Gastroesophageal sphincter (tissue), 4 donors: ENCODE measurements around the gene LRFN2. TPM values are rescaled to one million over a fixed set of nuclear protein-coding genes. Genes with fewer than 3 reads are reported as not detected.

Source experiments
- ATAC-seq: fragments of 150-250 bp; one replicate; pipeline ENCODE4 v1.9.1; 2016; ENCODE audit warnings: mild to moderate bottlenecking, moderate library complexity
- H3K27ac ChIP-seq, 4 donors: fragments of 200-600 bp; sonication (generic) in 3 of 4; 1 replicate in 3 of 4; 2 replicates in 1 of 4; pipeline ENCODE4 v1.5.1; 2016 to 2019
- H3K27me3 ChIP-seq: fragments of 200-600 bp; sonication (generic); one replicate; pipeline ENCODE4 v1.5.1; 2019
- H3K36me3 ChIP-seq, 2 donors: fragments of 200-600 bp; sonication (generic); one replicate each; pipeline ENCODE4 v1.5.1; 2019; ENCODE audit warnings: control low read depth in 1 of 2
- H3K4me1 ChIP-seq, 3 donors: fragments of 200-600 bp; sonication (generic); 1 replicate in 2 of 3; 2 replicates in 1 of 3; pipeline ENCODE4 v1.5.1; 2016 to 2019; ENCODE audit warnings: control low read depth in 2 of 3
- H3K4me3 ChIP-seq, 2 donors: fragments of 200-600 bp; sonication (generic); one replicate each; pipeline ENCODE4 v1.5.1; 2019; ENCODE audit warnings: mild to moderate bottlenecking in 1 of 2, moderate library complexity in 1 of 2
- H3K9me3 ChIP-seq, 3 donors: fragments of 200-600 bp; sonication (generic); one replicate each; pipeline ENCODE4 v1.5.1; 2017 to 2019; ENCODE audit warnings: control low read depth in 2 of 3
- CTCF ChIP-seq, 4 experiments: fragments of 200-600 bp in 2 of 4; fragments of 450-650 bp in 2 of 4; sonication (generic) in 1 of 4; IDR thresholded peaks; one replicate each; pipeline ENCODE4 v1.5.1; 2017 to 2019; ENCODE audit warnings: antibody characterized with exemption in 4 of 4, mild to moderate bottlenecking in 2 of 4, moderate library complexity in 2 of 4
- EP300 ChIP-seq: sonication (generic); formaldehyde crosslinking; IDR thresholded peaks from one replicate; pipeline ENCODE4 v1.6.1; 2017; ENCODE audit warnings: antibody characterized with exemption, mild to moderate bottlenecking
- POLR2A ChIP-seq, 2 donors: fragments of 450-650 bp; IDR thresholded peaks; one replicate each; pipeline ENCODE4 v1.6.1; 2017; ENCODE audit warnings: antibody characterized with exemption in 2 of 2, mild to moderate bottlenecking in 2 of 2, moderate library complexity in 1 of 2
- POLR2AphosphoS5 ChIP-seq: sonication (generic); formaldehyde crosslinking; IDR thresholded peaks from one replicate; pipeline ENCODE4 v1.6.1; 2017; ENCODE audit warnings: antibody characterized with exemption
- WGBS, 2 donors: methylation state at CpG; one replicate each; pipeline ENCODE4 v1.1.5; 2018; ENCODE audit warnings: low coverage in 1 of 2; 5-methylcytosine and 5-hydroxymethylcytosine counted together
- total RNA-seq, 4 donors: library from RNA; depleted of rRNA; stranded (reverse); fragments of >200 nt; gene quantifications; one replicate each; pipeline ENCODE4 v1.1.0, GENCODE V29; 2016

Gene LRFN2
- total RNA-seq, 4 donors from 2014 or later, result 0.13 TPM; not detected in 3

DNA sequence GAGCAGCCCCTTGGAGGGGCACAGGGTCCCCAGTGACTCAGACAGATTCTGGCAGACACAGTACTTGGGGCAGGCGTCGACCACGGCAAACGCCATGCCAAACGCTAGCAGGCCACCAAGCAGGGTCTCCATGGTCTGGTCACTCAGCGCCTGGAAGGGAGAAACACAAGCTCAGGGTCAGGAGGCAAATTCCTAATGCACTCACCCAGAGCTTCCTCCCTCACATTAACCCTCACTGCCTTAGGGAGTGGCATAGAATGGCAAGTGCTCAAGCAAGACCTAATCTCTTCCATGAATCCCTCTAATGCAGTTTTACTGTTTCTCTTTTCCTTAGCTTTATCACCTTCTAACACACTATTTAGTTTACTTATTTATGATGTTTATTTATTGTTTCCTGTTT lies 154.2 kb downstream of the LRFN2 start:
- no peaks in the 10 kb centered on the region for H3K4me1 ChIP-seq
- no peaks in the 10 kb centered on the region for H3K9me3 ChIP-seq
- H3K4me3 ChIP-seq, result no peak overlapping the region
- H3K27ac ChIP-seq, result no peak overlapping the region
- no peak for TF ChIP-seq POLR2A (IDR thresholded peaks at IDR 0.05)
- TF ChIP-seq POLR2AphosphoS5, result no peak
- no peak for TF ChIP-seq CTCF (IDR thresholded peaks at IDR 0.05)
- TF ChIP-seq EP300, result no peak
- no peaks in the 10 kb centered on the region for H3K27me3 ChIP-seq
- ATAC-seq, result no peak
- no peaks in the 10 kb centered on the region for H3K36me3 ChIP-seq
- no CpG with 5 or more reads among the region's 6 CpGs for WGBS, 2 donors

- no peak for ATAC-seq
- Histone ChIP-seq H3K9me3 (no peaks in the 10 kb centered on the region), H3K36me3 (no peaks in the 10 kb centered on the region), H3K27ac (no peak overlapping the region), H3K4me1 (peaks cover 0 to 6% (median 0%) of the 10 kb centered on the region in 3 donors), H3K27me3 (no peaks in the 10 kb centered on the region), H3K4me3 (no peak overlapping the region)
- no CpG with 5 or more reads among the region's 12 CpGs for WGBS, 2 donors
- TF ChIP-seq CTCF (IDR thresholded peaks at IDR 0.05), result no peak
- no peak for TF ChIP-seq EP300
Observed at GRCh38 chr6:40431706-40432105, 155.5 kb downstream of the LRFN2 start.

- H3K36me3 ChIP-seq, result no peaks in the 10 kb centered on the region
- H3K9me3 ChIP-seq, result no peaks in the 10 kb centered on the region
- peak; percentile 32 for TF ChIP-seq POLR2AphosphoS5
- TF ChIP-seq POLR2A (IDR thresholded peaks at IDR 0.05), result no peak
- H3K27me3 ChIP-seq, result no peaks in the 10 kb centered on the region
- H3K4me3 ChIP-seq, result no peak overlapping the region
- WGBS, 2 donors, result 28 to 54% methylated on average over 2 to 3 of the region's 3 CpGs
- H3K27ac ChIP-seq, result no peak overlapping the region
- ATAC-seq, result no peak
- peaks cover 0 to 15% (median 0%) of the 10 kb centered on the region in 3 donors for H3K4me1 ChIP-seq
Observed at GRCh38 chr6:40427196-40427595, 160.0 kb downstream of the LRFN2 start.

DNA sequence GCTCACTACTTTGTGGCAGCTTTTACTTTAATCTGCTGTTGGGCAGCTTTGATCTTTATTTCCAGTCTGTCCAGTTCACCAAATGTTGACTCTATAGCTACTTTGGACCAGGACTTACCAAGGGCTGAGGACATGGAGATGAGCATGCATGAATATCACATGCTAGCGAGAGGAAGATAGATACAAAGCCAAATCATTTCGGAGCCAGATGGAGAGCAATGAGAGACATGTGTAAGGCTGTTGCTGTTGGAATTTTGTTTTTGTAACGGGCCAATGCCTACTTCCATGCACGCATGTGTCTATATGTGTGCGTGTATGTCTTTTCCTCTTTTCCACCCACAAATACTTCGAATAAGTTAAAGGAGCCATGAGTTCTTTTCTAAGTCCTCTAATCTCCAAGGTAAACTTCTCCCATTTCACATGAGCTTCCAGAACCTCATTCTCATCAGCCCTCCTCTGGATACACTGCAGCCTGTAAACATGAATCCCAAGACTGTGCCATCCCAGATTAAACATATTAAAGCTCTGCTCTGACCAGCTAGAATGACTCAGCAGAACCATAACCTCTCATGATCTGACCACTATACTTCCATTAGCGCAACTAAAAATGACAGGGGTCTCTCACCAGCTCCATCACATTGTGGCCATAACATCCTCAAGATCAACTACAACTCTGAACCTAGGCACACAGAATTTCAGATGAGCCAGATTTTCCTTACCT lies 160.7 kb downstream of the LRFN2 start:
- WGBS, 2 donors, result 85 to 90% methylated on average over 7 of the region's 7 CpGs
- Histone ChIP-seq H3K27me3 (no peaks in the 10 kb centered on the region), H3K9me3 (no peaks in the 10 kb centered on the region), H3K27ac (no peak overlapping the region), H3K36me3 (no peaks in the 10 kb centered on the region), H3K4me1 (peaks cover 0 to 15% (median 0%) of the 10 kb centered on the region in 3 donors), H3K4me3 (no peak overlapping the region)
- TF ChIP-seq EP300 (no peak), POLR2AphosphoS5 (no peak), CTCF (IDR thresholded peaks at IDR 0.05) (no peak), POLR2A (IDR thresholded peaks at IDR 0.05) (no peak)
- ATAC-seq, result no peak

GRCh38 chr6:40425192-40425919 lies 161.8 kb downstream of the LRFN2 start:
- H3K4me1 ChIP-seq, result peaks cover 0 to 15% (median 0%) of the 10 kb centered on the region in 3 donors
- TF ChIP-seq POLR2AphosphoS5 (no peak), CTCF (IDR thresholded peaks at IDR 0.05) (no peak), EP300 (no peak), POLR2A (IDR thresholded peaks at IDR 0.05) (no peak)
- H3K36me3 ChIP-seq, result no peaks in the 10 kb centered on the region
- no peaks in the 10 kb centered on the region for H3K9me3 ChIP-seq
- no peak overlapping the region for H3K4me3 ChIP-seq
- H3K27me3 ChIP-seq, result no peaks in the 10 kb centered on the region
- WGBS, 2 donors, result 60 to 73% methylated on average over 1 to 3 of the region's 4 CpGs
- no peak for ATAC-seq
- no peak overlapping the region for H3K27ac ChIP-seq
